MG63 (cell line): ENCODE data around the gene AP3D1. TPM values are rescaled to one million over a fixed set of nuclear protein-coding genes. Genes with fewer than 3 reads are reported as not detected.

Experiments
- DNase-seq: peaks from one replicate; pipeline ENCODE4 v3.0.0-alpha.2; 2020
- H3K27me3 ChIP-seq: fragments of 250-450 bp; sonication (Bioruptor Pico); 2 replicates; pipeline ENCODE4 v1.5.1; 2020; ENCODE audit warnings: mild to moderate bottlenecking, moderate library complexity
- H3K36me3 ChIP-seq: fragments of 250-450 bp; sonication (Bioruptor Pico); 2 replicates; pipeline ENCODE4 v1.5.1; 2020; ENCODE audit warnings: mild to moderate bottlenecking, moderate library complexity
- H3K4me3 ChIP-seq: fragments of 250-450 bp; sonication (Bioruptor Pico); 2 replicates; pipeline ENCODE4 v1.5.1; 2020; ENCODE audit warnings: mild to moderate bottlenecking, moderate library complexity
- H3K9me3 ChIP-seq: fragments of 250-450 bp; sonication (Bioruptor Pico); 2 replicates; pipeline ENCODE4 v1.5.1; 2020; ENCODE audit warnings: mild to moderate bottlenecking, moderate library complexity
- total RNA-seq: library from RNA; depleted of rRNA; stranded (reverse); fragments of >200 nt; shearing (Covaris generic); gene quantifications from 2 replicates; pipeline ENCODE4 v1.2.3, GENCODE V29; 2014; ENCODE audit warnings: low replicate concordance

The AP3D1 gene
- total RNA-seq, 1 experiment from 2014 or later = 91.8 TPM

GRCh38 chr19:2076526-2076944, 74.8 kb downstream of the AP3D1 start:
- H3K4me3 ChIP-seq = no peak overlapping the region
- no peak for DNase-seq
- H3K36me3 ChIP-seq = no peaks in the 10 kb centered on the region; the same call in 1 of the 2 replicates
- H3K27me3 ChIP-seq = no peaks in the 10 kb centered on the region
- no peaks in the 10 kb centered on the region for H3K9me3 ChIP-seq

GRCh38 chr19:2072757-2073551, 78.4 kb downstream of the AP3D1 start:
- H3K27me3 ChIP-seq = no peaks in the 10 kb centered on the region
- no peaks in the 10 kb centered on the region for H3K9me3 ChIP-seq
- H3K36me3 ChIP-seq = no peaks in the 10 kb centered on the region; the same call in 1 of the 2 replicates
- no peak overlapping the region for H3K4me3 ChIP-seq
- DNase-seq = no peak

- no peak for DNase-seq
- no peaks in the 10 kb centered on the region; the same call in 1 of the 2 replicates for H3K36me3 ChIP-seq
- H3K27me3 ChIP-seq = no peaks in the 10 kb centered on the region
- H3K9me3 ChIP-seq = no peaks in the 10 kb centered on the region
- no peak overlapping the region for H3K4me3 ChIP-seq
Measured at GRCh38 chr19:2070986-2071673, 80.2 kb downstream of the AP3D1 start.

- DNase-seq = no peak
- Histone ChIP-seq H3K9me3 (no peaks in the 10 kb centered on the region), H3K36me3 (no peaks in the 10 kb centered on the region; the same call in 1 of the 2 replicates), H3K4me3 (no peak overlapping the region), H3K27me3 (no peaks in the 10 kb centered on the region)
Measured at GRCh38 chr19:2070436-2070827, 80.9 kb downstream of the AP3D1 start.

- Histone ChIP-seq H3K27me3 (no peaks in the 10 kb centered on the region), H3K9me3 (no peaks in the 10 kb centered on the region), H3K4me3 (no peak overlapping the region), H3K36me3 (no peaks in the 10 kb centered on the region)
- DNase-seq = no peak
Measured at GRCh38 chr19:2064788-2065524, 86.4 kb downstream of the AP3D1 start.

- Histone ChIP-seq H3K9me3 (no peaks in the 10 kb centered on the region), H3K27me3 (no peaks in the 10 kb centered on the region), H3K36me3 (no peaks in the 10 kb centered on the region), H3K4me3 (no peak overlapping the region)
- DNase-seq = no peak
Measured at GRCh38 chr19:2064395-2064787, 87.0 kb downstream of the AP3D1 start.

- H3K9me3 ChIP-seq = no peaks in the 10 kb centered on the region
- H3K36me3 ChIP-seq = no peaks in the 10 kb centered on the region
- no peaks in the 10 kb centered on the region for H3K27me3 ChIP-seq
- no peak overlapping the region for H3K4me3 ChIP-seq
- no peak for DNase-seq
Measured at GRCh38 chr19:2063824-2064223, 87.5 kb downstream of the AP3D1 start.

- no peak for DNase-seq
- Histone ChIP-seq H3K4me3 (no peak overlapping the region), H3K9me3 (no peaks in the 10 kb centered on the region), H3K36me3 (no peaks in the 10 kb centered on the region), H3K27me3 (no peaks in the 10 kb centered on the region)
Measured at GRCh38 chr19:2062770-2063169, 88.6 kb downstream of the AP3D1 start.

- Histone ChIP-seq H3K36me3 (no peaks in the 10 kb centered on the region), H3K27me3 (no peaks in the 10 kb centered on the region), H3K9me3 (no peaks in the 10 kb centered on the region), H3K4me3 (no peak overlapping the region)
- no peak for DNase-seq
Measured at GRCh38 chr19:2062389-2062729, 89.0 kb downstream of the AP3D1 start.

GRCh38 chr19:2061495-2062388, 89.6 kb downstream of the AP3D1 start:
- H3K27me3 ChIP-seq = no peaks in the 10 kb centered on the region
- H3K4me3 ChIP-seq = peak overlapping the region; percentile 59
- DNase-seq = peak; percentile 92
- no peaks in the 10 kb centered on the region for H3K36me3 ChIP-seq
- no peaks in the 10 kb centered on the region for H3K9me3 ChIP-seq

GRCh38 chr19:2060884-2061494, 90.4 kb downstream of the AP3D1 start:
- Histone ChIP-seq H3K9me3 (no peaks in the 10 kb centered on the region), H3K4me3 (peak overlapping the region; percentile 59), H3K36me3 (no peaks in the 10 kb centered on the region), H3K27me3 (no peaks in the 10 kb centered on the region)
- peak; percentile 76 for DNase-seq

GRCh38 chr19:2059422-2060201, 91.8 kb downstream of the AP3D1 start:
- Histone ChIP-seq H3K4me3 (peak overlapping the region; percentile 8; the same call in 1 of the 2 replicates), H3K9me3 (no peaks in the 10 kb centered on the region), H3K36me3 (no peaks in the 10 kb centered on the region), H3K27me3 (no peaks in the 10 kb centered on the region)
- DNase-seq = peak; percentile 85

- DNase-seq = no peak
- Histone ChIP-seq H3K9me3 (no peaks in the 10 kb centered on the region), H3K27me3 (no peaks in the 10 kb centered on the region), H3K36me3 (no peaks in the 10 kb centered on the region), H3K4me3 (no peak overlapping the region)
Measured at GRCh38 chr19:2058570-2059421, 92.6 kb downstream of the AP3D1 start.
